Common myeloid progenitor, CD34-positive (primary cell): ENCODE data around the gene ANLN.
"Not testable (repeated sequence)": the region's sequence is repeated elsewhere in the genome, so short reads cannot be mapped to it uniquely, and the experiment has no call there.

ENCODE experiments used
- CTCF ChIA-PET: fragments of 350-600 bp; sonication (Branson Sonifier 250); formaldehyde crosslinking; loops from one replicate; lab custom pipeline; 2021; ENCODE audit warnings: antibody characterized with exemption; lab: Charles Lee
- POLR2A ChIA-PET: fragments of 350-600 bp; sonication (Branson Sonifier 250); formaldehyde crosslinking; loops from one replicate; lab custom pipeline; 2021; ENCODE audit warnings: antibody characterized with exemption; lab: Charles Lee
- DNase-seq, 3 donors: peaks; one replicate each; pipeline versions ENCODE4 v3.0.0 to v3.0.0-alpha.2; 2013
- H3K27ac ChIP-seq, 2 experiments: 1 replicate in 1 of 2; 2 replicates in 1 of 2; pipeline ENCODE4 v1.7.0; 2013; ENCODE audit warnings: inconsistent platforms in 2 of 2, low read length in 2 of 2, mild to moderate bottlenecking in 2 of 2, low read depth in 1 of 2, moderate library complexity in 1 of 2; ENCODE audit not compliant: severe bottlenecking in 2 of 2, insufficient read depth in 1 of 2, poor library complexity in 1 of 2
- H3K27me3 ChIP-seq, 5 experiments: replicated peaks in 2 of 5; 1 replicate in 3 of 5; 2 replicates in 2 of 5; pipeline versions ENCODE4 v1.6.1 to v1.7.0; 2013; ENCODE audit warnings: low read length in 4 of 5, mild to moderate bottlenecking in 2 of 5, moderate library complexity in 2 of 5, inconsistent platforms in 1 of 5; ENCODE audit not compliant: insufficient read depth in 5 of 5, control insufficient read depth in 4 of 5
- H3K36me3 ChIP-seq, 4 experiments: 1 replicate in 2 of 4; 2 replicates in 2 of 4; pipeline versions ENCODE4 v1.6.1 to v1.7.0; 2013; ENCODE audit warnings: low read length in 3 of 4, control low read depth in 1 of 4, mild to moderate bottlenecking in 1 of 4; ENCODE audit not compliant: control insufficient read depth in 4 of 4, insufficient read depth in 4 of 4
- H3K4me1 ChIP-seq, 4 experiments: 1 replicate in 3 of 4; 2 replicates in 1 of 4; pipeline versions ENCODE4 v1.6.1 to v1.7.1; 2013; ENCODE audit warnings: low read length in 3 of 4, mild to moderate bottlenecking in 3 of 4, control low read depth in 1 of 4, inconsistent platforms in 1 of 4, moderate library complexity in 1 of 4; ENCODE audit not compliant: control insufficient read depth in 4 of 4, insufficient read depth in 4 of 4; ENCODE audit errors: control extremely low read depth in 1 of 4
- H3K4me3 ChIP-seq, 7 experiments: 1 replicate in 4 of 7; 2 replicates in 3 of 7; pipeline versions ENCODE4 v1.5.1 to v1.7.0; 2013; ENCODE audit warnings: mild to moderate bottlenecking in 7 of 7, low read length in 6 of 7, moderate library complexity in 6 of 7, inconsistent platforms in 2 of 7, low read depth in 2 of 7, control low read depth in 1 of 7; ENCODE audit not compliant: insufficient read depth in 4 of 7, control insufficient read depth in 1 of 7; ENCODE audit errors: extremely low read depth in 1 of 7
- H3K9me3 ChIP-seq, 5 experiments: 1 replicate in 4 of 5; 2 replicates in 1 of 5; pipeline versions ENCODE4 v1.6.1 to v1.7.1; 2013; ENCODE audit warnings: low read length in 4 of 5, mild to moderate bottlenecking in 2 of 5, inconsistent platforms in 1 of 5, low read depth in 1 of 5, moderate library complexity in 1 of 5; ENCODE audit not compliant: control insufficient read depth in 4 of 5, insufficient read depth in 2 of 5; ENCODE audit errors: control extremely low read depth in 1 of 5
- WGBS: methylation state at CpG from one replicate; pipeline ENCODE4 v1.1.5; 2013; ENCODE audit not compliant: insufficient coverage; 5-methylcytosine and 5-hydroxymethylcytosine counted together

ANLN gene

GRCh38 chr7:36372156-36372555 is 17.5 kb upstream of the ANLN start:
- ChIA-PET POLR2A (interaction anchor here (0.7 kb wide), 1 partner anchor 1336 kb away, joined by 6 read pairs; no protein-coding TSS in a partner anchor), CTCF (no interaction called here)
- no peaks in the 10 kb centered on the region for H3K27me3 ChIP-seq
- H3K4me1 ChIP-seq: peaks cover 0 to 6% (median 2%) of the 10 kb centered on the region in 4 experiments
- H3K9me3 ChIP-seq: no peaks in the 10 kb centered on the region
- WGBS: 100% methylated on average over 3 of the region's 4 CpGs
- H3K4me3 ChIP-seq: no peak overlapping the region
- H3K36me3 ChIP-seq: no peaks in the 10 kb centered on the region
- no peak overlapping the region for H3K27ac ChIP-seq
- DNase-seq: no peak

- DNase-seq, H3K36me3 ChIP-seq, H3K4me1 ChIP-seq, H3K27me3 ChIP-seq, H3K4me3 ChIP-seq, H3K9me3 ChIP-seq, H3K27ac ChIP-seq: not testable (repeated sequence)
- ChIA-PET CTCF (interaction anchor here (1.3 to 2.1 kb wide), 2 partner anchors 11 to 12 kb away, joined by 3 to 12 read pairs; partner anchors contain the start of gene ANLN), POLR2A (interaction anchor here (0.8 kb wide), 1 partner anchor 9 kb away, joined by 3 read pairs; no protein-coding TSS in a partner anchor)
- WGBS: 86% methylated on average over 6 of the region's 7 CpGs
Measured at GRCh38 chr7:36378555-36378954, 11.1 kb upstream of the ANLN start.

GRCh38 chr7:36379831-36380504 is 9.7 kb upstream of the ANLN start:
- POLR2A ChIA-PET: no interaction called here
- no peaks in the 10 kb centered on the region for H3K27me3 ChIP-seq
- no peak overlapping the region for H3K27ac ChIP-seq
- 100% methylated on average over 2 of the region's 2 CpGs for WGBS
- H3K9me3 ChIP-seq: no peaks in the 10 kb centered on the region
- H3K36me3 ChIP-seq: no peaks in the 10 kb centered on the region
- H3K4me3 ChIP-seq: no peak overlapping the region
- CTCF ChIA-PET: interaction anchor here (1.3 to 2.1 kb wide), 2 partner anchors 13 to 14 kb away, joined by 3 to 12 read pairs; a partner anchor contains a TSS
- no peak for DNase-seq
- H3K4me1 ChIP-seq: no peaks in the 10 kb centered on the region

DNA sequence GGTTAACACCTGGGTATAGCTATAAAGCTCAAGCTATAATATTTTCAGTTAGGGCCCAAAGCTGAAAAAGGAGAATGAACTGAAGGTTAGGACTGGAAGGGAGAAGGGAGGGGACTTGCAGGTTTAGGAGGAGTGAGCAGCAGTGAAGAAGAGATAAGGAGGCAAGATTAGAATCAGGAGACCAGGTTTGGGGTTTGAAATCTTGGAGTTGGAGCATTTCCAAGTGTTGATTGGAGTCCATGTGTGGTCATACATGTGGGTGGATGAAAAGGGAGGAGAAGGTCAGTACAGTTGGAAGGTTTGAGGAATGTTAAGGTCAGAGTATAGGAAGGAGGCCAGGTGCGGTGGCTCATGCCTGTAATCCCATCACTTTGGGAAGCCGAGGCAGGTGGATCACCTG is 8.6 kb upstream of the ANLN start:
- WGBS: 95% methylated on average over 2 of the region's 2 CpGs
- Histone ChIP-seq H3K4me1 (no peaks in the 10 kb centered on the region), H3K4me3 (no peak overlapping the region), H3K9me3 (no peaks in the 10 kb centered on the region), H3K36me3 (no peaks in the 10 kb centered on the region), H3K27me3 (no peaks in the 10 kb centered on the region), H3K27ac (no peak overlapping the region)
- DNase-seq: no peak
- CTCF ChIA-PET: interaction anchor here (1.3 kb wide), 1 partner anchor 15 kb away, joined by 3 read pairs; no protein-coding TSS in a partner anchor
- POLR2A ChIA-PET: no interaction called here

DNA sequence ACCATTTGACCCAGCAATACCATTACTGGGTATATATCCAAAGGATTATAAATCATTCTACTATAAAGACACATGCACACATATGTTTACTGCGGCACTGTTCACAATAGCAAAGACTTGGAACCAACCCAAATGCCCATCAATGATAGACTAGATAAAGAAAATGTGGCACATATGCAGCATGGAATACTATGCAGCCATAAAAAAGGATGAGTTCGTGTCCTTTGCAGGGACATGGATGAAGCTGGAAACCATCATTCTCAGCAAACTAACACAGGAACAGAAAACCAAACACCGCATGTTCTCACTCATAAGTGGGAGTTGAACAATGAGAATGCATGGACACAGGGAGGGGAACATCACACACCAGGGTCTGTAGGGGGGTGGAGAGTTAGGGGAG is 6.4 kb upstream of the ANLN start:
- H3K4me3 ChIP-seq, H3K27me3 ChIP-seq, POLR2A ChIA-PET, H3K9me3 ChIP-seq, H3K27ac ChIP-seq, H3K36me3 ChIP-seq, DNase-seq, H3K4me1 ChIP-seq: not testable (repeated sequence)
- CTCF ChIA-PET: interaction anchor here (0.6 kb wide), 1 partner anchor 821 kb away, joined by 3 read pairs; no protein-coding TSS in a partner anchor
- WGBS: no CpG with 5 or more reads among the region's 3 CpGs

- WGBS: no CpG with 5 or more reads among the region's 3 CpGs
Measured at GRCh38 chr7:36385646-36386045, 4.0 kb upstream of the ANLN start.

DNA sequence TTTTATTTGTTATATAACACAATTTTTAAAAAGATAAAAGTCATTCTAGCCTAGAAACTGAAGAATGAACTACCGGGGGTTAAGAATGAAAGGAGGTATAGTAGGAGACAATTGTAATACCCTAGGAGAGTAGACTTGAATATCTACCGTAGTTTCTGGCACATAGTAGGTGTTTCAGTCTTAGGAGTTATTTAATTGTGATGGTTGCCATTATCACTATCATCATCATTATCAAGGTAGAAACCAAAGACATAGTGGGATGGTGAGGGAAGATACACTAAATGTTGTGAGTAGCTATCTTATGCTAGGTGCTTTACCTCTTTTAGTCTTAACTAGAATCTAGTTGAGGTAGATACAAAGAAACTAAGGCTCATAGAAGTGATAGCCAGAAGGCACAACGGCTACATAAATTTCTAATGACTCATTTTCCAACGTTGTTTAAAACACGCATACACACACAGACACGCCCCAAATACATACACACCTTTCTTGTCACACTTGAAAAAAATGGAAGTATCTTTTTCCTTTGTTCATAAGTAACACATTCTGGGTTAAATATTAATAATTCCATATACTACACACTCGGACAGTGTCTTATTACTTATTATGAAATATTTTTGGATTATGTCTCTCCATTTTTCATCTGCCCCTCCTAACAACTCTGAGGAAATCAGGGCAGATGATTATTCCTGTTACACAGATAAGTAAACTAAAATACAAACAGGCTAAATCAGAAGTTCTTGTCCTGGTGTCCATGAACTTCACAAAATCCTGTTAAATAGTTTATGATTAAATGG is 2.0 kb upstream of the ANLN start:
- ChIA-PET CTCF (interaction anchor here (4.2 kb wide), 1 partner anchor 21 kb away, joined by 15 read pairs; a partner anchor contains a TSS), POLR2A (no interaction called here)

More at GRCh38 chr7:36385646-36386045, 4.0 kb upstream of the ANLN start:
- H3K9me3 ChIP-seq, H3K27ac ChIP-seq, DNase-seq, CTCF ChIA-PET, H3K36me3 ChIP-seq, POLR2A ChIA-PET, H3K27me3 ChIP-seq, H3K4me3 ChIP-seq: not testable (repeated sequence)
- peaks cover 0 to 12% (median 2%) of the 10 kb centered on the region in 4 experiments for H3K4me1 ChIP-seq

More for the DNA sequence above, 2.0 kb upstream of the ANLN start:
- Histone ChIP-seq H3K4me1 (peaks cover 10 to 30% (median 16%) of the 10 kb centered on the region in 4 experiments), H3K27ac (no peak overlapping the region), H3K9me3 (peaks cover 0 to 3% (median 0%) of the 10 kb centered on the region in 5 experiments), H3K4me3 (no peak overlapping the region), H3K27me3 (no peaks in the 10 kb centered on the region), H3K36me3 (no peaks in the 10 kb centered on the region)
- 100% methylated on average over 2 of the region's 7 CpGs for WGBS
- no peak for DNase-seq
